HepG2 (cell line): ENCODE results near the gene FEM1B. TPM values are rescaled to one million over a fixed set of nuclear protein-coding genes. Genes with fewer than 3 reads are reported as not detected.

Experiments used
- DDIT3 ChIP-seq: sonication (generic); formaldehyde crosslinking; IDR thresholded peaks from 2 replicates; pipeline ENCODE4 v1.4.0; 2020; ENCODE audit warnings: mild to moderate bottlenecking, missing genetic modification reagents
- DPF2 ChIP-seq: sonication (generic); formaldehyde crosslinking; IDR thresholded peaks from 2 replicates; pipeline ENCODE4 v1.4.0; 2020; ENCODE audit warnings: mild to moderate bottlenecking, low read depth, missing genetic modification reagents, borderline replicate concordance
- ETS1 ChIP-seq: sonication (generic); formaldehyde crosslinking; IDR thresholded peaks from 2 replicates; pipeline ENCODE4 v1.4.0; 2020; ENCODE audit warnings: missing genetic modification reagents
- HDAC2 ChIP-seq: sonication (generic); formaldehyde crosslinking; IDR thresholded peaks from 2 replicates; pipeline ENCODE4 v1.4.0; 2020; ENCODE audit warnings: missing genetic modification reagents
- HIVEP1 ChIP-seq: sonication (generic); formaldehyde crosslinking; IDR thresholded peaks from 2 replicates; pipeline ENCODE4 v1.4.0; 2020; ENCODE audit warnings: mild to moderate bottlenecking, missing genetic modification reagents
- MED1 ChIP-seq: sonication (generic); formaldehyde crosslinking; IDR thresholded peaks from 2 replicates; pipeline ENCODE4 v1.4.0; 2020; ENCODE audit warnings: missing genetic modification reagents
- MIER3 ChIP-seq: IDR thresholded peaks from 2 replicates; pipeline ENCODE4 v1.6.1; 2016; ENCODE audit warnings: missing compliant biosample characterization, borderline replicate concordance
- MYC ChIP-seq: sonication (generic); formaldehyde crosslinking; IDR thresholded peaks from 2 replicates; pipeline ENCODE4 v1.9.0; 2021; ENCODE audit warnings: missing genetic modification reagents, borderline replicate concordance
- NFKB2 ChIP-seq: sonication (generic); formaldehyde crosslinking; IDR thresholded peaks from 2 replicates; pipeline ENCODE4 v1.4.0; 2020; ENCODE audit warnings: missing genetic modification reagents, borderline replicate concordance
- PPARG ChIP-seq: conservative IDR thresholded peaks from 2 replicates; pipeline ENCODE4 v1.6.1; 2016; ENCODE audit warnings: missing biosample characterization, missing genetic modification reagents
- REPIN1 ChIP-seq: sonication (generic); formaldehyde crosslinking; IDR thresholded peaks from 2 replicates; pipeline ENCODE4 v1.8.0; 2022; ENCODE audit warnings: missing genetic modification reagents, low read depth, mild to moderate bottlenecking, borderline replicate concordance
- SOX5 ChIP-seq: IDR thresholded peaks from 2 replicates; pipeline ENCODE4 v1.6.1; 2016; ENCODE audit warnings: borderline replicate concordance
- SP140L ChIP-seq: sonication (generic); formaldehyde crosslinking; IDR thresholded peaks from 2 replicates; pipeline ENCODE4 v1.4.0; 2020; ENCODE audit warnings: missing genetic modification reagents, borderline replicate concordance
- ZBTB40 ChIP-seq, 2 experiments: fragments of 450-650 bp in 1 of 2; sonication (generic) in 1 of 2; formaldehyde crosslinking in 1 of 2; IDR thresholded peaks; 2 replicates each; pipeline versions ENCODE4 v1.6.1 to v1.8.0; 2016 to 2022; ENCODE audit warnings: antibody characterized with exemption in 1 of 2, mild to moderate bottlenecking in 1 of 2, missing genetic modification reagents in 1 of 2
- ZNF354B ChIP-seq: sonication (generic); formaldehyde crosslinking; IDR thresholded peaks from 2 replicates; pipeline ENCODE4 v1.8.0; 2022; ENCODE audit warnings: mild to moderate bottlenecking, missing genetic modification reagents
- ZNF513 ChIP-seq: sonication (generic); formaldehyde crosslinking; conservative IDR thresholded peaks from 2 replicates; pipeline ENCODE4 v1.5.0; 2020; ENCODE audit warnings: missing genetic modification reagents
- ZNF619 ChIP-seq: sonication (generic); formaldehyde crosslinking; IDR thresholded peaks from 2 replicates; pipeline ENCODE4 v1.4.0; 2020; ENCODE audit warnings: mild to moderate bottlenecking, missing genetic modification reagents
- polyA plus RNA-seq, 8 experiments: library from polyadenylated mRNA; depleted of rRNA in 3 of 8; stranded (reverse) in 7 of 8; unstranded in 1 of 8; fragments of >200 nt; fragmentation: Illumina TruSeq in 4 of 8; extraction: Trizol in 4 of 8; gene quantifications; 2 replicates each; pipeline versions ENCODE4 v1.2.1 to v1.2.3, GENCODE V29; 2011 to 2016; ENCODE audit warnings: low read depth in 4 of 8, missing spikeins in 1 of 8, mixed read lengths in 1 of 8; ENCODE audit not compliant: insufficient read depth in 1 of 8
- total RNA-seq, 5 experiments: library from RNA; depleted of rRNA; stranded (reverse); fragments of >200 nt; fragmentation: Illumina TruSeq; extraction: Trizol; gene quantifications; 2 replicates each; pipeline ENCODE4 v1.2.3, GENCODE V29; 2016; ENCODE audit warnings: low read depth in 1 of 5

FEM1B gene
- total and polyA plus RNA-seq, 2 of the 13 experiments (the other 11 are each of a cell fraction or from before 2014, with no cell fraction given) = 38.1 to 40.0 TPM

GRCh38 chr15:68300115-68300940 is 22.8 kb downstream of the FEM1B start (continued):
- no peak for TF ChIP-seq ZBTB40 (IDR thresholded peaks at IDR 0.05)
- TF ChIP-seq ZBTB40 (CRISPR knock-in tag; IDR thresholded peaks at IDR 0.05) = no peak
- no peak for TF ChIP-seq DDIT3 (CRISPR knock-in tag)
- TF ChIP-seq MED1 (CRISPR knock-in tag) = peak; percentile 7; the same call in 1 of the 2 replicates
- TF ChIP-seq ZNF354B (CRISPR knock-in tag) = no peak
- TF ChIP-seq SOX5 (CRISPR knock-in tag) = peak; percentile 45; the same call in 1 of the 2 replicates
- TF ChIP-seq ETS1 (CRISPR knock-in tag) = no peak
- no peak; the same call in 1 of the 2 replicates for TF ChIP-seq HIVEP1 (CRISPR knock-in tag)
- TF ChIP-seq HDAC2 (CRISPR knock-in tag) = peak; percentile 73
- no peak for TF ChIP-seq NFKB2 (CRISPR knock-in tag)
- TF ChIP-seq MYC (CRISPR knock-in tag) = no peak
- TF ChIP-seq ZNF619 = no peak
- no peak for TF ChIP-seq PPARG
- no peak; the same call in 1 of the 2 replicates for TF ChIP-seq REPIN1 (CRISPR knock-in tag)
- TF ChIP-seq ZNF513 = no peak
- no peak for TF ChIP-seq SP140L
- no peak for TF ChIP-seq MIER3 (CRISPR knock-in tag)
- no peak for TF ChIP-seq DPF2 (CRISPR knock-in tag)
